Tibial nerve (tissue), 4 donors: ENCODE measurements around the gene METRNL. TPM values are rescaled to one million over a fixed set of nuclear protein-coding genes. Genes with fewer than 3 reads are reported as not detected.
"Not testable (repeated sequence)": the region's sequence is repeated elsewhere in the genome, so short reads cannot be mapped to it uniquely, and the experiment has no call there.

Experiments used
- DNase-seq, 2 donors: peaks; one replicate each; pipeline ENCODE4 v3.0.0-alpha.2; 2019; ENCODE audit warnings: low spot score in 2 of 2
- H3K27ac ChIP-seq, 4 donors: fragments of 200-600 bp; sonication (generic) in 3 of 4; one replicate each; pipeline ENCODE4 v1.5.1; 2017 to 2019; ENCODE audit warnings: mild to moderate bottlenecking in 1 of 4
- H3K27me3 ChIP-seq, 2 donors: fragments of 200-600 bp; sonication (generic) in 1 of 2; one replicate each; pipeline versions ENCODE4 v1.5.1 to v1.6.0; 2017 to 2019
- H3K36me3 ChIP-seq, 3 donors: fragments of 200-600 bp; sonication (generic); one replicate each; pipeline ENCODE4 v1.5.1; 2018 to 2019
- H3K4me1 ChIP-seq, 4 donors: fragments of 200-600 bp; sonication (generic) in 3 of 4; one replicate each; pipeline ENCODE4 v1.5.1; 2017 to 2019
- H3K4me3 ChIP-seq, 4 donors: fragments of 200-600 bp; sonication (generic) in 3 of 4; one replicate each; pipeline ENCODE4 v1.5.1; 2017 to 2019; ENCODE audit warnings: mild to moderate bottlenecking in 1 of 4, moderate library complexity in 1 of 4
- H3K9me3 ChIP-seq, 4 donors: fragments of 200-600 bp; sonication (generic) in 3 of 4; one replicate each; pipeline ENCODE4 v1.5.1; 2017 to 2019
- EP300 ChIP-seq, 2 donors: sonication (generic); formaldehyde crosslinking; IDR thresholded peaks; one replicate each; pipeline ENCODE4 v1.6.1; 2017; ENCODE audit warnings: antibody characterized with exemption in 2 of 2, mild to moderate bottlenecking in 1 of 2
- POLR2A ChIP-seq, 2 donors: fragments of 450-650 bp; IDR thresholded peaks; one replicate each; pipeline ENCODE4 v1.6.1; 2017; ENCODE audit warnings: antibody characterized with exemption in 2 of 2, mild to moderate bottlenecking in 2 of 2, moderate library complexity in 2 of 2
- WGBS, 2 donors: methylation state at CpG; one replicate each; pipeline ENCODE4 v1.1.5; 2018; 5-methylcytosine and 5-hydroxymethylcytosine counted together
- total RNA-seq, 4 donors: library from RNA; depleted of rRNA; stranded (reverse); fragments of >200 nt; gene quantifications; one replicate each; pipeline ENCODE4 v1.1.0, GENCODE V29; 2016
- TF ChIP-seq, protein P1 (sequence below), 5 experiments: fragments of 200-600 bp in 3 of 5; fragments of 450-650 bp in 2 of 5; sonication (generic) in 3 of 5; IDR thresholded peaks; one replicate each; pipeline ENCODE4 v1.5.1; 2016 to 2019; ENCODE audit warnings: antibody characterized with exemption in 5 of 5, mild to moderate bottlenecking in 3 of 5, moderate library complexity in 2 of 5

The METRNL gene
- total RNA-seq, 4 donors from 2014 or later, result 112 to 162 (median 147) TPM

DNA sequence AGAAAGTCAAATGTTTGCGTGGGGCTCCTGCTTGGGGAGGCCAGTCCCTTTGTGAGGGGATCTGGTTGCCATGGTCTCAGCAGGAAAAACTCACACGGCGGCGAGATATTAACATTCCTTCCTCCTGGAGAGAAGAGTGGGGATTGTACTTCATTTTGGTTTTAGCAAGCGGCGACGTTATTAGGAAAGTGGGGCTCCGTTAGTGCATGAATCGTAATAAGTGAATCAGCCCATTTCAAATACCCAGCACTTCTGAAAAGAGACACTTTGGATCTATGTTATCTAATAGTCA, 41.6 kb upstream of the METRNL start:
- TF ChIP-seq EP300 (IDR thresholded peaks at IDR 0.05), result no peak
- TF ChIP-seq POLR2A (IDR thresholded peaks at IDR 0.05), result no peak
- TF ChIP-seq, protein P1, sequence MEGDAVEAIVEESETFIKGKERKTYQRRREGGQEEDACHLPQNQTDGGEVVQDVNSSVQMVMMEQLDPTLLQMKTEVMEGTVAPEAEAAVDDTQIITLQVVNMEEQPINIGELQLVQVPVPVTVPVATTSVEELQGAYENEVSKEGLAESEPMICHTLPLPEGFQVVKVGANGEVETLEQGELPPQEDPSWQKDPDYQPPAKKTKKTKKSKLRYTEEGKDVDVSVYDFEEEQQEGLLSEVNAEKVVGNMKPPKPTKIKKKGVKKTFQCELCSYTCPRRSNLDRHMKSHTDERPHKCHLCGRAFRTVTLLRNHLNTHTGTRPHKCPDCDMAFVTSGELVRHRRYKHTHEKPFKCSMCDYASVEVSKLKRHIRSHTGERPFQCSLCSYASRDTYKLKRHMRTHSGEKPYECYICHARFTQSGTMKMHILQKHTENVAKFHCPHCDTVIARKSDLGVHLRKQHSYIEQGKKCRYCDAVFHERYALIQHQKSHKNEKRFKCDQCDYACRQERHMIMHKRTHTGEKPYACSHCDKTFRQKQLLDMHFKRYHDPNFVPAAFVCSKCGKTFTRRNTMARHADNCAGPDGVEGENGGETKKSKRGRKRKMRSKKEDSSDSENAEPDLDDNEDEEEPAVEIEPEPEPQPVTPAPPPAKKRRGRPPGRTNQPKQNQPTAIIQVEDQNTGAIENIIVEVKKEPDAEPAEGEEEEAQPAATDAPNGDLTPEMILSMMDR (IDR thresholded peaks at IDR 0.05), result no peak
- H3K4me1 ChIP-seq, result no peaks in the 10 kb centered on the region
- peaks cover 0 to 25% (median 4%) of the 10 kb centered on the region in 4 donors for H3K9me3 ChIP-seq
- 67 to 70% methylated on average over 9 of the region's 9 CpGs for WGBS, 2 donors
- H3K27me3 ChIP-seq, result no peaks in the 10 kb centered on the region
- H3K36me3 ChIP-seq, result peaks cover 0 to 67% (median 0%) of the 10 kb centered on the region in 3 donors
- no peak for DNase-seq
- H3K4me3 ChIP-seq, result no peak overlapping the region
- H3K27ac ChIP-seq, result no peak overlapping the region

DNA sequence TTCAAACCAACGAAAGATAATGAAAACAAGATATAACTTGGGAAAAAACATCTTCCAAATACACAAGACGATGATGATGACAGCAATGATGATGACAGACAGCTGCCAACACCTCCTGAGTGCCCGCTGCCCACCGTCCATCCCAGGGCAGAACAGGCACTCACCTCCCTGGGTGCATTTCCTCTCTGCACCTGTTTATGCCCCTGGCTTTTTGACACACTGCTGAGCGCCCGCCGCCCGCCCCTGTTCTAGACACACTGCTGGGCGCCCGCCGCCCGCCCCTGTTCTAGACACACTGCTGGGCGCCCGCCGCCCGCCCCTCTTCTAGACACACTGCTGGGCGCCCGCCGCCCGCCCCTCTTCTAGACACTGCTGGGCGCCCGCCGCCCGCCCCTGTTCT, 40.4 kb upstream of the METRNL start:
- H3K27me3 ChIP-seq, DNase-seq, H3K4me3 ChIP-seq, H3K27ac ChIP-seq, H3K4me1 ChIP-seq: not testable (repeated sequence)
- Histone ChIP-seq H3K36me3 (peaks cover 0 to 68% (median 0%) of the 10 kb centered on the region in 3 donors), H3K9me3 (peaks cover 0 to 25% (median 4%) of the 10 kb centered on the region in 4 donors)
- WGBS, 2 donors, result 94 to 95% methylated on average over 12 to 16 of the region's 24 CpGs

DNA sequence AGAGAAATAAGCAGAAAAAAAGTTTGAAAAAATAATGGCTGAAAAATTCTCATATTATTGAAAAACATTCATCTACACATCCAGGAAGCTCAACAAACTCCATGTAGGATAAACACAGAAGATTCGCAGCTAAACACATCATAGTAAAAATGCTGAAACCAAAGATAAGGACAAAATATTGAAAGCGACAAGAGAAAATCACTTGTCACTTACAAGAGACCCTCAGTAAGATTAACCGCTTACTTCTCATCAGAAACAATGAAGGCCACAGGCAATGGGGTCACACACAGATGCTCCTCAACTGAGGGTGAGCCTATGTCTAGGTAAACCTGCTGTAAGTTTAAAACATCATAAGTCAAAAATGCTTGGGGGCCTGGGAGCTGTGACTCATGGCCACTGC, 38.1 kb upstream of the METRNL start:
- 95 to 97% methylated on average over 3 of the region's 3 CpGs for WGBS, 2 donors
- DNase-seq, result no peak
- H3K4me3 ChIP-seq, result no peak overlapping the region
- peaks cover 0 to 25% (median 4%) of the 10 kb centered on the region in 4 donors for H3K9me3 ChIP-seq
- H3K27ac ChIP-seq, result no peak overlapping the region
- H3K27me3 ChIP-seq, result no peaks in the 10 kb centered on the region
- no peaks in the 10 kb centered on the region for H3K4me1 ChIP-seq
- TF ChIP-seq POLR2A (IDR thresholded peaks at IDR 0.05), result no peak
- TF ChIP-seq, protein P1 (IDR thresholded peaks at IDR 0.05), result no peak
- TF ChIP-seq EP300 (IDR thresholded peaks at IDR 0.05), result no peak
- peaks cover 0 to 69% (median 0%) of the 10 kb centered on the region in 3 donors for H3K36me3 ChIP-seq

DNA sequence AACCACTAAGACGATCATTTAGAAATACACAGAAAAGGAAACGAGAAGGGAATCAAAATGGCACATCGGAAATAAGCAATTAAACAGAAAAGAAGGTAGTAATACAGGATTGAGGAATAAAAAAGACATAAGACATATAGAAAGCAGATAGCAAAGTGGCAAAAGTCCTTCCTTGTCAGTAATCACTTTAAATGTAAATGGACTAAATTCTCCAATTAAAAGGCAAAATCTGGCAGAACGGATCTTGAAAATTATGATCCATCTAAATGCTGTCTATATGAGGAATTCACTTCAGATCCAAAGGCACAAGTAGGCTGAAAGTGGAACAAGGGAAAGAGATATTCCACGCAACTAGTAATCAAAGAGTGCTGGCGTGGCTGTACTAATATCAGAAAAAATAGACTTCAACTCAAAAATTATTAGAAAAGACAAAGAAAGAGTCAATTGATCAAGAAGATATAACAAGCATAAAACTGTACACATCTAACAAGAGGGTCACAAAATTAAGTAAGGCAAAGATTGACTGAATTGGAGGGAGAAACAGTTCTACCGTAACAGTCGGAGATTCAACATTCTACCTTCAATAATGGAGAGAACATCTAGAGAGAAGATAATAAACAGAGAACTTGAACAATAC, 36.8 kb upstream of the METRNL start:
- no peak overlapping the region for H3K27ac ChIP-seq
- H3K4me3 ChIP-seq, result no peak overlapping the region
- no peaks in the 10 kb centered on the region for H3K4me1 ChIP-seq
- no peaks in the 10 kb centered on the region for H3K27me3 ChIP-seq
- peaks cover 0 to 30% (median 4%) of the 10 kb centered on the region in 4 donors for H3K9me3 ChIP-seq
- H3K36me3 ChIP-seq, result peaks cover 0 to 66% (median 0%) of the 10 kb centered on the region in 3 donors
- WGBS, 2 donors, result 85 to 93% methylated on average over 8 of the region's 8 CpGs
- TF ChIP-seq EP300 (IDR thresholded peaks at IDR 0.05) (no peak), POLR2A (IDR thresholded peaks at IDR 0.05) (no peak)
- TF ChIP-seq, protein P1 (IDR thresholded peaks at IDR 0.05), result no peak
- DNase-seq, result no peak

DNA sequence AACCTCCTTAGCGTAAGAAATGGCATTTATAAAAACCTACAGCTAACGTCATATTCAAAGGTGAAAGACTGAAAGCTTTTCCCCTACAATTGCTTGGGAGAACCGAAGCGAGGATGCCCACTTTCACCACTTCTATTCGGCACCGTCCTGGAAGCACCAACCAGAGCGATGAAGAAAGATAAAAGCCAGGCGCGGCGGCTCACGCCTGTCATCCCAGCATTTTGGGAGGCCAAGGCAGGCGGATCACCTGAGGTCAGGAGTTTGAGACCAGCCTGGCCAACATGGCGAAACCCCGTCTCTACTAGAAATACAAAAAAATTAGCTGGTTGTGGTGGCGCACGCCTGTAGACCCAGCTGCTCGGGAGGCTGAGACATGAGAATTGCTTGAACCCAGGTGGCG, 34.9 kb upstream of the METRNL start:
- H3K4me3 ChIP-seq, H3K4me1 ChIP-seq, DNase-seq, H3K27me3 ChIP-seq, H3K27ac ChIP-seq: not testable (repeated sequence)
- H3K36me3 ChIP-seq, result peaks cover 0 to 60% (median 0%) of the 10 kb centered on the region in 3 donors
- WGBS, 2 donors, result 91 to 98% methylated on average over 18 of the region's 18 CpGs
- peaks cover 0 to 30% (median 4%) of the 10 kb centered on the region in 4 donors for H3K9me3 ChIP-seq

DNA sequence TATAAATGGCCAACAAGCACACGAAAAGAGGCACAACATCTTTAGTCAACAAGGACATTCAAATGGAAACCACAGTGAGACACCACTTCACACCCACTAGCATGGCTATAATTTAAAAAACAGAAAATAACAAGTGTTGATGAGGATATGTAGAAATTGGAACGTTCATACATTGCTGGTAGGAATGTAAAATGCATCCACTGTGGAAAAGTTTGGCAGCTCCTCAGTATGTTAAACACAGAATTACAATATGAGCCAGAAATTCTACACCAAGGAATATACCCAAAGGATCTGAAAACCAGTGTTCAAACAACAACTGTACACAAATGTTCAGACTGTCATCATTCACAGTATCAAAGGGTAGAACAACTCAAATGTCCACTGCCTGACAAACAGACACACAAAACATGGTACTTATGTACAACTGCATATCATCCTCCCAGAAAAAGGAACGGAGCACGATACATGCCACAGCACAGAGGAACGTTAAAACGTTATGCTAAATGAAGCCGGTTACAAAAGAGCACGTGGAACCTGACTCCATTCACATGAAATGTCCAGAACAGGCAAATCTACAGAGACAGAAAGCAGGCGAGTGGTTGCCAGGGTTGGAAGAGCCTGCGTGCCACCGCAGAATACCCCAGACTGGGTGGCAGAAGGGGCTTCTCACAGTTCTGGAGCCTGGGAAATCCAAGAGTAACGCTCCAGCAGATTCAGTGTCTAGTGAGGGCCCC, 32.8 kb upstream of the METRNL start:
- peaks cover 0 to 13% (median 2%) of the 10 kb centered on the region in 4 donors for H3K4me1 ChIP-seq
- H3K27ac ChIP-seq, result no peak overlapping the region
- H3K27me3 ChIP-seq, result no peaks in the 10 kb centered on the region
- TF ChIP-seq, protein P1 (IDR thresholded peaks at IDR 0.05), result no peak
- no peak for TF ChIP-seq EP300 (IDR thresholded peaks at IDR 0.05)
- no peak for TF ChIP-seq POLR2A (IDR thresholded peaks at IDR 0.05)
- peaks cover 0 to 39% (median 0%) of the 10 kb centered on the region in 3 donors for H3K36me3 ChIP-seq
- peaks cover 0 to 16% (median under 1%) of the 10 kb centered on the region in 4 donors for H3K9me3 ChIP-seq
- 96% methylated on average over 12 of the region's 12 CpGs for whole genome bisulfite sequencing, 2 donors
- H3K4me3 ChIP-seq, result no peak overlapping the region
- no peak for DNase-seq
